ENCODE data around the gene RPAP2.
"Not testable (repeated sequence)": the region's sequence is repeated elsewhere in the genome, so short reads cannot be mapped to it uniquely, and the experiment has no call there.

DNA sequence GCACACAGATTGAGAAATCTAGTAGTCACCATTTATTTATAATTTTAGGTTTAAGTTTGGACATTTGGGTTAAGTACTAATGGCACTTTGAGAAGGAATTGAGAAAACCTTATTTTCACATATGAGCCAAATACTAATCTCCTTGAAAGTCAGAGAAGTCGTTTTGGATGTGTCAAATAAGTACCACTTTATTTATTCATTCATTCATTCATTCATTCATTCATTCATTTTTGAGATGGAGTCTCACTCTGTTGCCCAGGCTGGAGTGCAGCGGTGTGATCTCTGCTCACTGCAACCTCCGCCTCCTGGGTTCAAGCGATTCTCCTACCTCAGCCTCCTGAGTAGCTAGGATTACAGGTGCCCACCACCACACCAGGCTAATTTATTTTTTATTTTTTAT, 79.1 kb downstream of the RPAP2 start:
- TF ChIP-seq CTCF, POLR2A, POLR2AphosphoS5 (IDR thresholded peaks at IDR 0.05): not testable (repeated sequence)

Data from transverse colon (tissue), 4 donors.